Naive thymus-derived CD4-positive, alpha-beta T cell (primary cell): ENCODE measurements around the gene IKZF1. TPM values are rescaled to one million over a fixed set of nuclear protein-coding genes. Genes with fewer than 3 reads are reported as not detected.

Experiments
- ATAC-seq: fragments of 150-1000 bp; cut with Tn5 transposase; 2 replicates; pipeline ENCODE4 v1.10.0; 2021; ENCODE audit warnings: mild to moderate bottlenecking, moderate library complexity
- CTCF ChIA-PET: fragments of 350-600 bp; sonication (Branson Sonifier 250); formaldehyde crosslinking; loops from one replicate; lab custom pipeline; 2021; ENCODE audit warnings: antibody characterized with exemption; lab: Charles Lee
- POLR2A ChIA-PET: fragments of 350-600 bp; sonication (Branson Sonifier 250); formaldehyde crosslinking; loops from one replicate; lab custom pipeline; 2021; ENCODE audit warnings: antibody characterized with exemption, inconsistent platforms; lab: Charles Lee
- DNase-seq, 9 donors: peaks; one replicate each; pipeline versions ENCODE4 v3.0.0 to v3.0.0-alpha.2; 2020 to 2022; ENCODE audit warnings: mixed read lengths in 1 of 9
- H3K27ac ChIP-seq: one replicate; pipeline ENCODE4 v1.7.0; 2013; ENCODE audit warnings: mild to moderate bottlenecking, low read depth, low read length, moderate library complexity
- H3K27me3 ChIP-seq, 2 donors: one replicate each; pipeline ENCODE4 v1.7.0; 2013; ENCODE audit warnings: low read length in 2 of 2, mild to moderate bottlenecking in 2 of 2, moderate library complexity in 2 of 2; ENCODE audit not compliant: control insufficient read depth in 2 of 2, insufficient read depth in 2 of 2
- H3K36me3 ChIP-seq, 3 experiments: 1 replicate in 2 of 3; 2 replicates in 1 of 3; pipeline ENCODE4 v1.7.0; 2013; ENCODE audit warnings: low read length in 3 of 3, mild to moderate bottlenecking in 3 of 3, moderate library complexity in 1 of 3; ENCODE audit not compliant: insufficient read depth in 3 of 3, control insufficient read depth in 2 of 3
- H3K4me1 ChIP-seq, 2 donors: one replicate each; pipeline ENCODE4 v1.7.0; 2013; ENCODE audit warnings: low read length in 2 of 2, mild to moderate bottlenecking in 2 of 2, moderate library complexity in 1 of 2; ENCODE audit not compliant: control insufficient read depth in 2 of 2, insufficient read depth in 2 of 2
- H3K4me3 ChIP-seq: 2 replicates; pipeline ENCODE4 v1.7.0; 2013; ENCODE audit warnings: mild to moderate bottlenecking, low read length
- H3K9me3 ChIP-seq, 3 experiments: 1 replicate in 2 of 3; 2 replicates in 1 of 3; pipeline ENCODE4 v1.7.0; 2013; ENCODE audit warnings: low read length in 3 of 3; ENCODE audit not compliant: control insufficient read depth in 2 of 3
- H3K27ac Mint-ChIP-seq, 9 donors: one replicate each; pipeline ENCODE4 v1.8.0; 2020 to 2022; ENCODE audit warnings: mixed read lengths in 9 of 9, mild to moderate bottlenecking in 8 of 9, moderate library complexity in 5 of 9, inconsistent platforms in 2 of 9
- H3K27me3 Mint-ChIP-seq, 5 donors: one replicate each; pipeline ENCODE4 v1.8.0; 2021 to 2022; ENCODE audit warnings: mixed read lengths in 5 of 5, mild to moderate bottlenecking in 1 of 5
- H3K36me3 Mint-ChIP-seq, 5 donors: one replicate each; pipeline ENCODE4 v1.8.0; 2020 to 2022; ENCODE audit warnings: mixed read lengths in 5 of 5, mild to moderate bottlenecking in 3 of 5, inconsistent platforms in 1 of 5
- H3K4me1 Mint-ChIP-seq, 7 donors: one replicate each; pipeline ENCODE4 v1.8.0; 2020 to 2022; ENCODE audit warnings: mixed read lengths in 7 of 7, mild to moderate bottlenecking in 3 of 7, inconsistent platforms in 1 of 7
- H3K4me3 Mint-ChIP-seq, 10 donors: one replicate each; pipeline ENCODE4 v1.8.0; 2020 to 2022; ENCODE audit warnings: mild to moderate bottlenecking in 10 of 10, mixed read lengths in 10 of 10, moderate library complexity in 6 of 10, inconsistent platforms in 2 of 10
- H3K9me3 Mint-ChIP-seq, 11 donors: one replicate each; pipeline ENCODE4 v1.8.0; 2020 to 2022; ENCODE audit warnings: mixed read lengths in 11 of 11, mild to moderate bottlenecking in 4 of 11, inconsistent platforms in 1 of 11, moderate library complexity in 1 of 11
- intact Hi-C, 2 donors: fragments of 100-400 bp; cut with micrococcal nuclease; formaldehyde crosslinking; loops; one replicate each; pipeline ENCODE4 v1.15.1; 2023
- polyA plus RNA-seq, 2 donors: library from polyadenylated mRNA; unstranded; fragments of 300-500 nt; fragmentation: Illumina TruSeq; gene quantifications; one replicate each; pipeline ENCODE4 v1.2.3, GENCODE V29; 2021
- total RNA-seq, 6 experiments: library from RNA in 5 of 6; stranded (reverse) in 5 of 6; gene quantifications; 1 replicate in 5 of 6; 2 replicates in 1 of 6; pipeline ENCODE4 v1.2.3 and lab custom pipeline; 2021 to 2026

The IKZF1 gene
- total and polyA plus RNA-seq, 7 experiments from 2014 or later: 258 to 548 (median 434) TPM

DNA sequence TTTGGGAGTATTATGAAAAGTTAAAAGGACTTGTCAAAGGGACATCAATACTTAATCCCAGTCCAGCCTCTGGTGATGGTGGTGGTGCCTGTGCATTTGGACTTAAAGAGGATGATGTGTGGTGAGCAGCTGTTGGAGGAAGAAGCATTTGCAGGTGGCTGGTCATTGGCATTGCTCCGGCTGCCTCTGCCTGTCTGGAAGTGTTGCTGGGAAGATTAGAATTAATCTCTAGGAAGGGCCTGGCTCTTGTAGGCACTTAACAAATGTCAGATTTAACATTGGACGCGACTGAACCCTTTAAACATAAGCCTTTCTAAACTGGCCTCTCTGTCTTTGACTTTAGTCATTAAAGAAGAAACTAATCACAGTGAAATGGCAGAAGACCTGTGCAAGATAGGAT, 86.9 kb downstream of the IKZF1 start:
- Histone ChIP-seq H3K27me3 (no peaks in the 10 kb centered on the region), H3K4me1 (peaks cover 65 to 80% of the 10 kb centered on the region in 2 donors), H3K27ac (peak overlapping the region; percentile 60), H3K36me3 (peaks cover 35 to 83% (median 50%) of the 10 kb centered on the region in 3 experiments), H3K9me3 (no peaks in the 10 kb centered on the region), H3K4me3 (no peak overlapping the region)
- ATAC-seq: no peak
- intact Hi-C loops: no loop called here
- peak overlapping the region in 9 of 10 donors; percentile 10 to 82 (median 52) for H3K4me3 Mint-ChIP-seq
- peaks cover 0 to 3% (median 0%) of the 10 kb centered on the region in 11 donors for H3K9me3 Mint-ChIP-seq
- ChIA-PET POLR2A (interaction anchor here (0.9 to 1.6 kb wide), 7 partner anchors 12 to 235 kb away, joined by 3 to 8 read pairs (median 4); partner anchors contain the start of gene IKZF1), CTCF (no interaction called here)
- H3K27me3 Mint-ChIP-seq: no peaks in the 10 kb centered on the region
- DNase-seq: no peak
- peaks cover 59 to 97% (median 93%) of the 10 kb centered on the region in 7 donors for H3K4me1 Mint-ChIP-seq
- H3K27ac Mint-ChIP-seq: peak overlapping the region; percentile 87 to 98 (median 95)
- peaks cover 36 to 82% (median 64%) of the 10 kb centered on the region in 5 donors for H3K36me3 Mint-ChIP-seq

DNA sequence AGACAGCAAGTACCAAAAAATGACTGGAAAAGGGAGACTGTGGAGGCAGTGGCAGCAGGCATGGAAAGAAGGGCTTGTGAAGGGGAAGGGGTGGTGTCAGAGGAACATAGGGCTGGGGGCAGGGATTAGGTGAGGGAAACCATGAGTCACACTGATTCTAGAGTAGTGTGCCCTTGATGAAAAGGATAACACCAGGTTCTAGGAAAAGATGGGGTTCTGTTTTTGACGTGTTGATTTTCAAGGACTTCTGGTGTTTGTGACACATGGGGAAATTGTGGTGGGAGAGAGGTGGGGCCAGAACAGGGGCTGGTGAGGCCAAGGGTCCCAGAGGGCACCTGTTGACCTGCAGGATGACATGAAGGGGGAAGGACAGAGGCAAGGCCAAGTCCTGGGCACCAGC, 88.6 kb downstream of the IKZF1 start:
- no peaks in the 10 kb centered on the region for H3K27me3 Mint-ChIP-seq
- POLR2A ChIA-PET: interaction anchor here (0.8 to 2.0 kb wide), 6 partner anchors 10 to 187 kb away, joined by 3 to 9 read pairs (median 3); partner anchors contain the start of gene FIGNL1
- DNase-seq (peak in 2 of 9 donors; percentile 43 to 61), ATAC-seq (no peak)
- H3K4me3 Mint-ChIP-seq: peak overlapping the region; percentile 65 to 85 (median 80)
- Histone ChIP-seq H3K4me1 (peaks cover 74 to 78% of the 10 kb centered on the region in 2 donors), H3K36me3 (peaks cover 35 to 83% (median 38%) of the 10 kb centered on the region in 3 experiments), H3K4me3 (peak overlapping the region; percentile 34), H3K27ac (peak overlapping the region; percentile 60), H3K9me3 (no peaks in the 10 kb centered on the region), H3K27me3 (no peaks in the 10 kb centered on the region)
- intact Hi-C loops: loop anchor here (1.0 to 2.0 kb wide), 3 partner anchors 12 to 25 kb away; no protein-coding TSS in a partner anchor
- peaks cover 31 to 89% (median 64%) of the 10 kb centered on the region in 5 donors for H3K36me3 Mint-ChIP-seq
- peak overlapping the region; percentile 88 to 98 (median 95) for H3K27ac Mint-ChIP-seq
- CTCF ChIA-PET: interaction anchor here (1.0 to 2.1 kb wide), 3 partner anchors 16 to 51 kb away, joined by 3 to 4 read pairs (median 3); no protein-coding TSS in a partner anchor
- H3K4me1 Mint-ChIP-seq: peaks cover 58 to 97% (median 96%) of the 10 kb centered on the region in 7 donors
- H3K9me3 Mint-ChIP-seq: peaks cover 0 to 3% (median 0%) of the 10 kb centered on the region in 11 donors

DNA sequence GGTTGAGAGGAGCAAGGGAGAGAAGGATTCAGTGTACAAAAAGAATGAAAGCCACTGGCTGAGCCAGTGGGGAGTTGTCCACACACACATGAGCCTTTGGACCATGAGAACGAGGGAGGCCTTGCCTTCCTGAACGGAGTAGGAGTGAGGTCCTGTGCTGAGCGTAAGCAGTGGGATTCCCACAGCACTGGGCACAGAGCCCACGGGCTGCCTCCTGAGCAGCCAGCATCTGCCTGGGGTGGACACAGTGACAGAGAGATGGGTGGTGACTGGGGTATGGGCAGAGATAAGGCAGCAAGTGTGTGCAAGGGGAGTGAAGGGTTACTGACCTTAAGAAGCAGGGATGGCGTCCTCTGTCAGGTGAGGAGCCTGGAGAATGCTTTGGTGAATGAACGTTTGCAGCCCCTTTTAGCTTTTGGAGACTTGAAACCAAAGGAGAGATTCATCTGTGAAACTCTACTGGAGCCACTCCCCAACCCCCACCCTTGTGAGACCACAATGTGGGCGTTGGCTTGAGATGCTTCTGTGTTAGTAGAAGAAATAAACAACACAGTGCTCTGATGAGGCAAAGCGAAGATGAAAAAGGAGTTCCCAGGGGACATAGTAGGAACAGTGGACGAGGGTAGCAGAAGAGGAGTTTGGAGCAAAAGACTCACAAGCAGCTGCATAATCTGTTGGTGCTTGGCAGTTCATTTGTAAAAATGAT, 89.2 kb downstream of the IKZF1 start:
- peak overlapping the region; percentile 34 for H3K4me3 ChIP-seq
- no peaks in the 10 kb centered on the region for H3K27me3 Mint-ChIP-seq
- intact Hi-C loops: loop anchor here (1.0 to 2.0 kb wide), 4 partner anchors 12 to 285 kb away; no protein-coding TSS in a partner anchor
- peak overlapping the region; percentile 65 to 85 (median 80) for H3K4me3 Mint-ChIP-seq
- H3K27ac Mint-ChIP-seq: peak overlapping the region; percentile 88 to 98 (median 95)
- H3K27ac ChIP-seq: peak overlapping the region; percentile 60
- H3K36me3 ChIP-seq: peaks cover 29 to 83% (median 32%) of the 10 kb centered on the region in 3 experiments
- peaks cover 57 to 97% (median 95%) of the 10 kb centered on the region in 7 donors for H3K4me1 Mint-ChIP-seq
- no peaks in the 10 kb centered on the region for H3K27me3 ChIP-seq
- DNase-seq (peak in 8 of 9 donors; percentile 41 to 72 (median 58)), ATAC-seq (peak; percentile 85)
- POLR2A ChIA-PET: interaction anchor here (0.8 to 2.0 kb wide), 9 partner anchors 13 to 188 kb away, joined by 3 to 9 read pairs (median 3); partner anchors contain the start of gene FIGNL1
- peaks cover 68 to 78% of the 10 kb centered on the region in 2 donors for H3K4me1 ChIP-seq
- no peaks in the 10 kb centered on the region for H3K9me3 ChIP-seq
- CTCF ChIA-PET: interaction anchor here (0.9 to 2.1 kb wide), 4 partner anchors 17 to 158 kb away, joined by 3 to 4 read pairs (median 4); no protein-coding TSS in a partner anchor
- peaks cover 0 to 3% (median 0%) of the 10 kb centered on the region in 11 donors for H3K9me3 Mint-ChIP-seq
- H3K36me3 Mint-ChIP-seq: peaks cover 35 to 90% (median 68%) of the 10 kb centered on the region in 5 donors

DNA sequence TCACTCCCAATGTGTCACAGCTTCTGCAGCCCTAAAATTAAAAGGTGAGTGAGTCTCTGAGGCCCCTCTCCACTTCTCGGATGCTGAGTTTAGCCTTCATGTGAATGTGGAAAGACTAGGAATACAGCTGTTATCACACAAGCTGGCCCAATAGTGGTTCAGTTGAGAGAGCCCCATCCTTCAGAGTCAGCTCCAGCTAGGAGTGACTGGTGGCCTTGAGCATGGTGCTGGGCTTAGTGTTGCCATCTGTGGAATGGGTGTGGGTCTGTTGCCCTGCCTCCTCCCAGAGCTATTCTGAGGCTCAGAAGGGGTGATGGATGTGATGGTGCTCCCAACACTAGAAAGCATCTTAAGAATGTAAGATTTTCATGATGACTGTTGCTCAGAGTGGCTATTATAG, 89.8 kb downstream of the IKZF1 start:
- POLR2A ChIA-PET: interaction anchor here (0.6 to 2.0 kb wide), 8 partner anchors 13 to 194 kb away, joined by 3 to 9 read pairs (median 3); partner anchors contain the start of gene FIGNL1

DNA sequence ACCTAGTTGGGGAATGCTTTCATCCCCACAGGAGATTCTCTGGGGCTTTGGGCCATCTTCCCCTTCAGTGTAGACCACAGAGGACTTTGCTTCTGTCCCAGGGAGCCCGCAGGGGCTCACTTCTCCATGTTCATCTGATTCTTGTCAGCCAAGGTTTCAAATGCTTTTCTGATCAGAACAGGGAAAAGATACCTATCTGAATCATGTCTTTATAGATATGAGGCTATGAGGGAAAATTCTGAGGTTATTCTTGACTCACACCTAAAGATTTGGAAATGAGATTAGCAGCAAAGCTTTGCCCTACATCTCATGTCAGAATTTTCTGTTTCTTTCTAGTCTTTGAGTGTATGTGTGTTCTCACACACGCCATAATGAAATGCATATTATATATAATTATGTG, 92.3 kb downstream of the IKZF1 start:
- Histone ChIP-seq H3K9me3 (no peaks in the 10 kb centered on the region), H3K36me3 (peaks cover 22 to 81% (median 34%) of the 10 kb centered on the region in 3 experiments), H3K27me3 (no peaks in the 10 kb centered on the region), H3K4me1 (peaks cover 36 to 66% of the 10 kb centered on the region in 2 donors), H3K4me3 (no peak overlapping the region), H3K27ac (peak overlapping the region; percentile 73)
- peak; percentile 23 for ATAC-seq
- no peak for DNase-seq
- Mint-ChIP-seq H3K27me3 (no peaks in the 10 kb centered on the region), H3K4me1 (peaks cover 45 to 84% (median 75%) of the 10 kb centered on the region in 7 donors), H3K9me3 (no peaks in the 10 kb centered on the region), H3K36me3 (peaks cover 37 to 79% (median 64%) of the 10 kb centered on the region in 5 donors), H3K4me3 (peak overlapping the region; percentile 23 to 75 (median 61)), H3K27ac (peak overlapping the region; percentile 80 to 98 (median 93))
- CTCF ChIA-PET: no interaction called here
- POLR2A ChIA-PET: interaction anchor here (1.0 to 1.3 kb wide), 4 partner anchors 11 to 130 kb away, joined by 3 to 9 read pairs (median 4); no protein-coding TSS in a partner anchor
- intact Hi-C loops: loop anchor here (1.0 to 2.0 kb wide), 3 partner anchors 9 to 54 kb away; partner anchors contain the start of gene FIGNL1 (in 1 of the 2)

More for the DNA sequence above, 89.8 kb downstream of the IKZF1 start:
- H3K4me1 ChIP-seq: peaks cover 62 to 78% of the 10 kb centered on the region in 2 donors
- H3K36me3 Mint-ChIP-seq: peaks cover 35 to 84% (median 63%) of the 10 kb centered on the region in 5 donors
- peaks cover 57 to 94% (median 89%) of the 10 kb centered on the region in 7 donors for H3K4me1 Mint-ChIP-seq
- H3K9me3 Mint-ChIP-seq: peaks cover 0 to 3% (median 0%) of the 10 kb centered on the region in 11 donors
- H3K27me3 Mint-ChIP-seq: no peaks in the 10 kb centered on the region
- H3K4me3 ChIP-seq: peak overlapping the region; percentile 34
- H3K4me3 Mint-ChIP-seq: peak overlapping the region in 9 of 10 donors; percentile 42 to 85 (median 80)
- peaks cover 24 to 81% (median 26%) of the 10 kb centered on the region in 3 experiments for H3K36me3 ChIP-seq
- ATAC-seq (no peak), DNase-seq (no peak)
- no peaks in the 10 kb centered on the region for H3K27me3 ChIP-seq
- intact Hi-C loops: loop anchor here in 1 of 2 donors (2.0 kb wide), 1 partner anchor 284 kb away; no protein-coding TSS in a partner anchor
- peak overlapping the region; percentile 88 to 98 (median 95) for H3K27ac Mint-ChIP-seq
- H3K9me3 ChIP-seq: no peaks in the 10 kb centered on the region
- CTCF ChIA-PET: interaction anchor here (0.9 to 1.0 kb wide), 2 partner anchors 26 to 158 kb away, joined by 3 to 4 read pairs; no protein-coding TSS in a partner anchor
- peak overlapping the region; percentile 60 for H3K27ac ChIP-seq
